Duodenal mucosa (tissue), 2 donors: ENCODE measurements around the gene TAS2R10.

Experiments
- H3K27ac ChIP-seq: one replicate; pipeline ENCODE4 v1.7.0; 2013; ENCODE audit warnings: low read depth, low read length
- H3K27me3 ChIP-seq, 2 donors: one replicate each; pipeline ENCODE4 v1.7.0; 2013; ENCODE audit warnings: low read length in 2 of 2, control low read depth in 1 of 2; ENCODE audit not compliant: insufficient read depth in 2 of 2, control insufficient read depth in 1 of 2
- H3K36me3 ChIP-seq, 2 donors: one replicate each; pipeline ENCODE4 v1.7.0; 2013; ENCODE audit warnings: low read length in 2 of 2, control low read depth in 1 of 2; ENCODE audit not compliant: insufficient read depth in 2 of 2, control insufficient read depth in 1 of 2
- H3K4me1 ChIP-seq, 2 donors: one replicate each; pipeline ENCODE4 v1.7.0; 2013; ENCODE audit warnings: low read length in 2 of 2, control low read depth in 1 of 2; ENCODE audit not compliant: insufficient read depth in 2 of 2, control insufficient read depth in 1 of 2
- H3K4me3 ChIP-seq, 2 donors: one replicate each; pipeline ENCODE4 v1.7.0; 2013; ENCODE audit warnings: low read length in 2 of 2, low read depth in 1 of 2
- H3K9ac ChIP-seq, 2 donors: one replicate each; pipeline ENCODE4 v1.7.0; 2013; ENCODE audit warnings: low read length in 2 of 2, low read depth in 1 of 2
- H3K9me3 ChIP-seq, 2 donors: one replicate each; pipeline ENCODE4 v1.7.0; 2013; ENCODE audit warnings: low read length in 2 of 2, control low read depth in 1 of 2; ENCODE audit not compliant: control insufficient read depth in 1 of 2

The TAS2R10 gene

GRCh38 chr12:10842862-10843261, 16.7 kb upstream of the TAS2R10 start:
- Histone ChIP-seq H3K27ac (no peak overlapping the region), H3K27me3 (no peaks in the 10 kb centered on the region), H3K9me3 (no peaks in the 10 kb centered on the region), H3K4me1 (no peaks in the 10 kb centered on the region), H3K36me3 (no peaks in the 10 kb centered on the region), H3K4me3 (no peak overlapping the region), H3K9ac (no peak overlapping the region)

GRCh38 chr12:10838461-10838860, 12.3 kb upstream of the TAS2R10 start:
- Histone ChIP-seq H3K9me3 (peaks cover 0 to 3% of the 10 kb centered on the region in 2 donors), H3K4me1 (no peaks in the 10 kb centered on the region), H3K36me3 (no peaks in the 10 kb centered on the region), H3K27me3 (no peaks in the 10 kb centered on the region), H3K9ac (no peak overlapping the region), H3K27ac (no peak overlapping the region), H3K4me3 (no peak overlapping the region)

GRCh38 chr12:10829994-10830393, 3.8 kb upstream of the TAS2R10 start:
- H3K4me1 ChIP-seq = no peaks in the 10 kb centered on the region
- no peaks in the 10 kb centered on the region for H3K27me3 ChIP-seq
- H3K9ac ChIP-seq = no peak overlapping the region
- no peaks in the 10 kb centered on the region for H3K36me3 ChIP-seq
- H3K27ac ChIP-seq = no peak overlapping the region
- no peak overlapping the region for H3K4me3 ChIP-seq
- no peaks in the 10 kb centered on the region for H3K9me3 ChIP-seq

GRCh38 chr12:10824957-10825356, 1.2 kb downstream of the TAS2R10 start:
- no peak overlapping the region for H3K27ac ChIP-seq
- no peaks in the 10 kb centered on the region for H3K36me3 ChIP-seq
- no peaks in the 10 kb centered on the region for H3K9me3 ChIP-seq
- H3K27me3 ChIP-seq = no peaks in the 10 kb centered on the region
- H3K4me1 ChIP-seq = no peaks in the 10 kb centered on the region
- H3K9ac ChIP-seq = no peak overlapping the region
- no peak overlapping the region for H3K4me3 ChIP-seq

GRCh38 chr12:10811883-10812536, 14.1 kb downstream of the TAS2R10 start:
- no peak overlapping the region for H3K9ac ChIP-seq
- no peaks in the 10 kb centered on the region for H3K27me3 ChIP-seq
- H3K4me1 ChIP-seq = no peaks in the 10 kb centered on the region
- H3K27ac ChIP-seq = no peak overlapping the region
- no peaks in the 10 kb centered on the region for H3K36me3 ChIP-seq
- no peak overlapping the region for H3K4me3 ChIP-seq
- H3K9me3 ChIP-seq = no peaks in the 10 kb centered on the region

- H3K36me3 ChIP-seq = no peaks in the 10 kb centered on the region
- H3K27me3 ChIP-seq = no peaks in the 10 kb centered on the region
- H3K27ac ChIP-seq = no peak within 1 kb of the TSS
- H3K9ac ChIP-seq = no peak within 1 kb of the TSS
- H3K4me1 ChIP-seq = no peaks in the 10 kb centered on the region
- H3K4me3 ChIP-seq = no peak within 1 kb of the TSS
- no peaks in the 10 kb centered on the region for H3K9me3 ChIP-seq
These were observed 16.1 kb downstream of the TAS2R10 start, which contains the start of gene TAS2R9 for GRCh38 chr12:10810068-10810467. Gene TAS2R9 (minus strand): TSS chr12:10810168. CDS start chr12:10810075, 93 bp downstream.

- H3K4me1 ChIP-seq = no peaks in the 10 kb centered on the region
- no peaks in the 10 kb centered on the region for H3K36me3 ChIP-seq
- H3K9ac ChIP-seq = no peak within 1 kb of the TSS
- H3K27ac ChIP-seq = no peak within 1 kb of the TSS
- no peaks in the 10 kb centered on the region for H3K9me3 ChIP-seq
- no peak within 1 kb of the TSS for H3K4me3 ChIP-seq
- H3K27me3 ChIP-seq = no peaks in the 10 kb centered on the region
These were observed 19.0 kb downstream of the TAS2R10 start, which contains the start of gene TAS2R8 for GRCh38 chr12:10807186-10807585. Gene TAS2R8 (minus strand): TSS chr12:10807286. CDS start chr12:10806980, 306 bp downstream.

- no peak within 1 kb of the TSS for H3K9ac ChIP-seq
- no peak within 1 kb of the TSS for H3K4me3 ChIP-seq
- no peaks in the 10 kb centered on the region for H3K9me3 ChIP-seq
These were observed 23.6 kb downstream of the TAS2R10 start, which contains the start of gene TAS2R7 for GRCh38 chr12:10802587-10802986. Gene TAS2R7 (minus strand): TSS chr12:10802627. CDS start chr12:10802570, 57 bp downstream.

GRCh38 chr12:10801741-10802140, 24.4 kb downstream of the TAS2R10 start:
- Histone ChIP-seq H3K36me3 (no peaks in the 10 kb centered on the region), H3K9me3 (no peaks in the 10 kb centered on the region), H3K4me3 (no peak overlapping the region), H3K27ac (no peak overlapping the region), H3K4me1 (no peaks in the 10 kb centered on the region), H3K27me3 (no peaks in the 10 kb centered on the region), H3K9ac (no peak overlapping the region)

More at GRCh38 chr12:10802587-10802986, 23.6 kb downstream of the TAS2R10 start, which contains the start of gene TAS2R7:
- Histone ChIP-seq H3K36me3 (no peaks in the 10 kb centered on the region), H3K27me3 (no peaks in the 10 kb centered on the region), H3K4me1 (no peaks in the 10 kb centered on the region), H3K27ac (no peak within 1 kb of the TSS)

- Histone ChIP-seq H3K27me3 (no peaks in the 10 kb centered on the region), H3K27ac (no peak overlapping the region), H3K36me3 (no peaks in the 10 kb centered on the region), H3K9ac (no peak overlapping the region), H3K4me3 (no peak overlapping the region), H3K4me1 (no peaks in the 10 kb centered on the region), H3K9me3 (no peaks in the 10 kb centered on the region)
These were observed 31.9 kb downstream of the TAS2R10 start for GRCh38 chr12:10794222-10794621.
